ENCODE results near the gene PC. TPM values are rescaled to one million over a fixed set of nuclear protein-coding genes. Genes with fewer than 3 reads are reported as not detected.

Gene PC
- total and polyA plus RNA-seq, 10 donors: 3.4 to 8.8 (median 5.3) TPM

GRCh38 chr11:66969584-66970225 lies 11.5 kb upstream of the PC start:
- Histone ChIP-seq H3K4me1 (peaks cover 0 to 14% (median 0%) of the 10 kb centered on the region in 6 donors), H3K4me3 (no peak overlapping the region), H3K36me3 (no peaks in the 10 kb centered on the region), H3K9me3 (no peaks in the 10 kb centered on the region), H3K27me3 (replicated peaks in 1 of 7) (peaks cover 0 to 22% (median 0%) of the 10 kb centered on the region in 7 donors), H3K27ac (no peak overlapping the region)
- TF ChIP-seq POLR2AphosphoS5 (IDR thresholded peaks at IDR 0.05) (no peak), POLR2A (IDR thresholded peaks at IDR 0.05) (no peak)
- intact Hi-C loops (cut with DNase I; ENCODE audit: low total_unique reads): no loop called here
- no peak for DNase-seq
- WGBS, 5 donors: 88 to 95% (median 90%) methylated on average over 6 of the region's 6 CpGs

- WGBS, 5 donors: 63 to 81% (median 65%) methylated on average over 5 of the region's 5 CpGs
- TF ChIP-seq CTCF (IDR thresholded peaks at IDR 0.05 in 8 of 11, conservative IDR thresholded peaks at IDR 0.05 in 3 of 11) (no peak), POLR2A (IDR thresholded peaks at IDR 0.05) (no peak), POLR2AphosphoS5 (IDR thresholded peaks at IDR 0.05) (no peak)
- intact Hi-C loops (cut with DNase I; ENCODE audit: low total_unique reads): no loop called here
- Histone ChIP-seq H3K27me3 (replicated peaks in 1 of 7) (peaks cover 0 to 17% (median 0%) of the 10 kb centered on the region in 7 donors), H3K4me1 (peaks cover 0 to 14% (median 0%) of the 10 kb centered on the region in 6 donors), H3K36me3 (no peaks in the 10 kb centered on the region), H3K9me3 (no peaks in the 10 kb centered on the region), H3K27ac (peak overlapping the region in 3 of 8 donors; percentile 16 to 20 (median 16)), H3K4me3 (no peak overlapping the region)
- no peak for DNase-seq
Measured at GRCh38 chr11:66967670-66968425, 9.7 kb upstream of the PC start.

GRCh38 chr11:66966351-66966750 lies 8.2 kb upstream of the PC start:
- intact Hi-C loops (cut with DNase I; ENCODE audit: low total_unique reads): no loop called here
- TF ChIP-seq CTCF (IDR thresholded peaks at IDR 0.05 in 8 of 11, conservative IDR thresholded peaks at IDR 0.05 in 3 of 11) (no peak), POLR2AphosphoS5 (IDR thresholded peaks at IDR 0.05) (no peak), POLR2A (IDR thresholded peaks at IDR 0.05) (no peak)

GRCh38 chr11:66964495-66964894 lies 6.3 kb upstream of the PC start:
- DNase-seq: no peak

More at GRCh38 chr11:66966351-66966750, 8.2 kb upstream of the PC start:
- no peak for DNase-seq
- no peaks in the 10 kb centered on the region for H3K36me3 ChIP-seq
- no peaks in the 10 kb centered on the region for H3K9me3 ChIP-seq
- H3K27me3 ChIP-seq (replicated peaks in 1 of 7): peaks cover 0 to 9% (median 0%) of the 10 kb centered on the region in 7 donors
- peaks cover 0 to 14% (median 0%) of the 10 kb centered on the region in 6 donors for H3K4me1 ChIP-seq
- H3K27ac ChIP-seq: no peak overlapping the region
- WGBS, 5 donors: 64 to 84% (median 75%) methylated on average over 5 of the region's 5 CpGs
- H3K4me3 ChIP-seq: no peak overlapping the region

More at GRCh38 chr11:66964495-66964894, 6.3 kb upstream of the PC start:
- H3K36me3 ChIP-seq: no peaks in the 10 kb centered on the region
- H3K27ac ChIP-seq: no peak overlapping the region
- intact Hi-C loops (cut with DNase I; ENCODE audit: low total_unique reads): no loop called here
- no peak overlapping the region for H3K4me3 ChIP-seq
- H3K27me3 ChIP-seq (replicated peaks in 1 of 7): no peaks in the 10 kb centered on the region
- H3K4me1 ChIP-seq: peaks cover 0 to 11% (median 0%) of the 10 kb centered on the region in 6 donors
- no peaks in the 10 kb centered on the region for H3K9me3 ChIP-seq
- no peak for TF ChIP-seq POLR2AphosphoS5 (IDR thresholded peaks at IDR 0.05)
- TF ChIP-seq CTCF (IDR thresholded peaks at IDR 0.05 in 8 of 11, conservative IDR thresholded peaks at IDR 0.05 in 3 of 11): no peak
- no peak for TF ChIP-seq POLR2A (IDR thresholded peaks at IDR 0.05)
- 71 to 84% (median 78%) methylated on average over 3 of the region's 3 CpGs for WGBS, 5 donors
